Kidney (tissue), 14 donors: ENCODE measurements around the gene TMBIM4. TPM values are rescaled to one million over a fixed set of nuclear protein-coding genes. Genes with fewer than 3 reads are reported as not detected.

ENCODE experiments used
- DNase-seq, 5 donors: peaks; one replicate each; pipeline ENCODE4 v3.0.0-alpha.2; 2013 to 2020
- FAIRE-seq: peaks from 2 replicates; lab custom pipeline; 2012; peaks lifted over from hg19 to GRCh38; lab: Jason Lieb, UNC
- H3K27ac ChIP-seq, 2 donors: one replicate each; pipeline ENCODE4 v1.7.0; 2013; ENCODE audit warnings: low read depth in 2 of 2, low read length in 2 of 2, inconsistent platforms in 1 of 2
- H3K27me3 ChIP-seq: one replicate; pipeline ENCODE4 v1.7.1; 2013; ENCODE audit warnings: low read length, inconsistent platforms; ENCODE audit not compliant: control insufficient read depth, insufficient read depth
- H3K36me3 ChIP-seq, 3 donors: one replicate each; pipeline versions ENCODE4 v1.7.0 to v1.7.1; 2013; ENCODE audit warnings: low read length in 3 of 3, control low read depth in 1 of 3, inconsistent platforms in 1 of 3; ENCODE audit not compliant: insufficient read depth in 3 of 3, control insufficient read depth in 2 of 3
- H3K4me1 ChIP-seq, 3 donors: one replicate each; pipeline versions ENCODE4 v1.7.0 to v1.7.1; 2013; ENCODE audit warnings: low read length in 3 of 3, inconsistent platforms in 1 of 3, low read depth in 1 of 3; ENCODE audit not compliant: control insufficient read depth in 2 of 3, insufficient read depth in 2 of 3
- H3K4me3 ChIP-seq, 3 donors: one replicate each; pipeline versions ENCODE4 v1.7.0 to v1.8.1; 2013; ENCODE audit warnings: low read length in 3 of 3, control low read depth in 1 of 3, inconsistent platforms in 1 of 3
- H3K9ac ChIP-seq, 3 donors: one replicate each; pipeline versions ENCODE4 v1.7.0 to v1.7.1; 2013; ENCODE audit warnings: low read length in 3 of 3, control low read depth in 1 of 3, inconsistent platforms in 1 of 3
- H3K9me3 ChIP-seq, 3 donors: one replicate each; pipeline versions ENCODE4 v1.7.0 to v1.7.1; 2013; ENCODE audit warnings: low read length in 3 of 3, control low read depth in 1 of 3, inconsistent platforms in 1 of 3; ENCODE audit not compliant: control insufficient read depth in 2 of 3, insufficient read depth in 1 of 3
- CTCF ChIP-seq: IDR thresholded peaks from 3 replicates; pipeline ENCODE4 v1.5.1; 2012; ENCODE audit warnings: mild to moderate bottlenecking, moderate library complexity, borderline replicate concordance; ENCODE audit not compliant: insufficient read depth; ENCODE audit errors: extremely low read depth
- intact Hi-C: fragments of 100-400 bp; cut with DNase I; formaldehyde crosslinking; loops from one replicate; pipeline ENCODE4 v1.11.1; 2022
- polyA plus RNA-seq: library from polyadenylated mRNA; stranded (reverse); fragments of 350-450 nt; fragmentation: Illumina TruSeq; extraction: RNeasy Lipid Tissue Mini Kit (QIAGEN cat#74804); gene quantifications from one replicate; pipeline ENCODE4 v1.2.3, GENCODE V29; 2014; ENCODE audit warnings: low read depth, low replicate concordance; ENCODE audit not compliant: insufficient read depth
- total RNA-seq: library from RNA; stranded (reverse); fragmentation: NEBNext Ultra II Directional; extraction: Animal tissue kit (Norgen Biotek cat#: 25700); gene quantifications from one replicate; pipeline ENCODE4 v1.2.1, GENCODE V29; 2021
- donor health status: control.
- donor health status: control.
- donor health status: control.
- donor health status: control.
- donor health status: control.
- donor health status: DM: yes; HTN: yes; CAD: no.
- donor health status: Normal renal cell carcinoma (clear cell type).

The TMBIM4 gene
- total and polyA plus RNA-seq, 2 donors from 2014 or later, result 140 to 179 TPM

DNA sequence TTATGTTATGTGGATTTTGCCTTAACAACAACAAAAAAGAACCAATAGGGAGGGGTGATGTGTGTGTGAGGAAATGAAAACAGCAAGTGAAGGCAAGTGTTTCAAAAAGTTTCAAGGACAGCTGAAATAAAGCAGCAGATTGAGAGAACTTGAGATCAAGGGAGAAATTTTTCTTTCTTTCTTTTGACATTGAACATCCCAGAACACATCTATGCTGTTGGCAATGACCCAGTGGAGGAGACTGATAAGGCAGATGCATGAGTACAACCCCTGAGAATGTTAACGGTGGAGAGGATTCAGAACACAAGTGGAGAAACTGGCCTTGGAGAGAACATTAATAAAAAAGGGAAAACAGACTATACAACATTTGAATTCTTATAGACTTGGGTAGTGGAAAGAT is 42.1 kb downstream of the TMBIM4 start:
- no peaks in the 10 kb centered on the region for H3K27me3 ChIP-seq
- H3K9me3 ChIP-seq, result no peaks in the 10 kb centered on the region
- H3K4me3 ChIP-seq, result no peak overlapping the region
- peaks cover 0 to 5% (median 4%) of the 10 kb centered on the region in 3 donors for H3K4me1 ChIP-seq
- peaks cover 0 to 18% (median 5%) of the 10 kb centered on the region in 3 donors for H3K36me3 ChIP-seq
- FAIRE-seq, result no peak
- intact Hi-C loops, result no loop called here
- TF ChIP-seq CTCF, result no peak
- DNase-seq, result no peak
- no peak overlapping the region for H3K9ac ChIP-seq
- no peak overlapping the region for H3K27ac ChIP-seq

DNA sequence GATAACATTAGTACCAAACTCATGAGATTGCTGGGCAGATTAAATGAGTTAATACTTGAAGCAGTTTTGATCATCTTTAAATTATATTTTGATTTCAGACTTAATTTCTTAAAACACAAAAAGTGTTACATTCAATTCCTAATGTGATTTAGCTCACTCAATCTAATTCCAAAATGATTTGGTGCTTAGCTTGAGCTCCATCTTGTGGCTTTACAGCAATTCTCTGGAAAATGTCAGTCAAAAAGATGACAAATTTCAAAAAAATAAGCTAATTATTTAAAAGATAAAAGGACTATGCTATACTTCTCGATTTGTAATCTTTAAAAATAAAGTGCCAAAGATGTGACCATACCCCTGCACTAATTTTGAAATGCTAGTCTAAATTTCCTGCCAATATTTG is 49.3 kb downstream of the TMBIM4 start:
- Histone ChIP-seq H3K9me3 (no peaks in the 10 kb centered on the region), H3K36me3 (peaks cover 0 to 14% (median 5%) of the 10 kb centered on the region in 3 donors), H3K27me3 (no peaks in the 10 kb centered on the region), H3K27ac (no peak overlapping the region), H3K9ac (no peak overlapping the region), H3K4me1 (no peaks in the 10 kb centered on the region), H3K4me3 (no peak overlapping the region)
- no peak for DNase-seq
- TF ChIP-seq CTCF, result no peak
- intact Hi-C loops, result no loop called here
- no peak for FAIRE-seq

GRCh38 chr12:66119870-66120241 is 49.9 kb downstream of the TMBIM4 start:
- FAIRE-seq (no peak), DNase-seq (no peak)
- Histone ChIP-seq H3K36me3 (peaks cover 0 to 11% (median 5%) of the 10 kb centered on the region in 3 donors), H3K27ac (no peak overlapping the region), H3K27me3 (no peaks in the 10 kb centered on the region), H3K9me3 (no peaks in the 10 kb centered on the region), H3K4me1 (no peaks in the 10 kb centered on the region), H3K9ac (no peak overlapping the region), H3K4me3 (no peak overlapping the region)
- no peak for TF ChIP-seq CTCF
- intact Hi-C loops, result no loop called here
